ENCODE data around the gene UQCR10. TPM values are rescaled to one million over a fixed set of nuclear protein-coding genes. Genes with fewer than 3 reads are reported as not detected.

UQCR10 gene
- total RNA-seq, 2 experiments from 2014 or later = 88.2 to 96.3 TPM

DNA sequence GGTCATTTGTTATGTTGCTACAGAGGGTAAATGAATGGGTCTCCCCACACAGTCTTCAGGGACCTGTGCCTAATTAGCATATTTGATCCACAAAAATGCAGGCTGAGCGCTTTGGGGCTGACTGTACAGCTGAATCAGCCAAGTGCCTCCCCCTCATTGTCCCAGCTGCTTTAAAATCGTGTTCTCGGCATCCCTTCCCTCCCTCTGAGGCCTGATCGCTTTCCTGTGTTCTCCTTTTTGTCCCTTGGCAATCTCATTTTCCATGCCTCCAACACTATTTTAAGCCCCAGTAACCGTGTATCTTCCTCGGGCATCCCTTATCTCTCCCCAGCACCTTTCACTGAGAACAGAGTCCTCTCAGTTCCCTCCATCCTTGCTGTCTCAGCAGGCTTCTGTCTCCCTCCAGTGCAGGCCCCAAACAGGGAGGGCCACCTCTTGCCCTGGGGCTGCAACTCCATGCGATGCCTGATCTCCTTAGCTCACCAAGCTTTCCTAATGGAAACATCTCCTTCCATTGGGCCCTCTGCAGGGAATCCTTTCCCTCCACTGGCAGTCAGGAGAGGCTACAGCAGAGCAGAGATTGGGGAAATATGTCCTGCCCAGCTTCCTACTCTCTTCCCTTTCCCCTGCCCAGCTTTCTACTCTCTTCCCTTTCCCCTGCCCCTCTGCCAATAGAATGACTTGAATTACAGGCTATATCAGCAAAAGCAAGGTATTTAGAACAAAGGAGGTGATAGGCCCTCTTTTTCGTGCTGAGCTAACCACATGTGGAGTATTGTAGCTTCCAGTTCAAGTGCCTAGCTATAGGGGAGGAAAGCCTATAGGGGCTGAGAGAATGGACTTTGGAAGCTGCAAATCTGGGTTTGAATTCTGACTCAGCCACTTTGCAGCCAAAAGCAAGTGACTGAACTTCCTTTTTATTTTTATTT lies 13.8 kb downstream of the UQCR10 start:
- CTCF ChIA-PET = interaction anchor here (0.5 to 1.7 kb wide), 2 partner anchors 15 to 30 kb away, joined by 3 to 4 read pairs; no protein-coding TSS in a partner anchor
- H3K9me3 Mint-ChIP-seq = no peaks in the 10 kb centered on the region

DNA sequence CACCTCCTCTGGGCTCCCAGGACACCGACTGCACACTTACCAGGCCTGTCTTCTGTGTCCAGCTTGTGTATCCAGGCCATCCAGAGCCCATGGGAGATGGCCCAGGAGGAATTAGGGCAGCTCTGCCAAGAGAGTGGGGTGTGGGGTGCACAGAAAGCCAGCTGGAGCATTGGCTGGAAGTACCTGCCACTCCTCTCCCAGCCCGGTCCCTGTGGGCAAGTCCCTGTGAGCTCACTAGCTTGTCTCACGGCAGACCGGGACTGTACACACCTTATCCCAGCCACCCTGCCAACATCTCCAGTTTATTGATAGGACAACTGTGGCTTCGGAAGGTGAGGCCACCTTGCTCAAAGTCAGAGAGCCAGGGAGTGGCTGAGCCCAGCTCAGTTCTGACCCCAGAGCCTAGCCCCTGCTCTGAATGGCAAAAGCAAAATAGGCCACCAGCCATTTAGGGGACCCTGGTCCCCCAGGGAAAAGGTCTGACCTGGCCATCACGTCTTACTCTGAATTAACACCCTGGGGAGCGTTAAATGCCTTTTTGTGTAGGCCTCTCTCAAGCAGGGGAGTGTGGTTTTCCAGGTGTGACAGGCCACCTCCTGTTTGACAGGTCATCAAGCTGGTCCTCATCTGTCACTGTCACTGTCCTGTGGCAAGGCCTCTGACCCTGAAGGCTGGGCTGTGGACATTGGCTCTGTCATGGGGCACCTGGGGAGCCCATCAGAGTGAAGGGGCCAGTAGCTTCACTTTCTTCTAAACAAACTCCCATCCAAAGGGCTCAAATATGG lies 15.1 kb downstream of the UQCR10 start:
- Mint-ChIP-seq H3K36me3 (ENCODE audit: low read depth) (peaks cover 2% of the 10 kb centered on the region), H3K4me1 (no peaks in the 10 kb centered on the region), H3K27ac (no peak overlapping the region), H3K4me3 (no peak overlapping the region), H3K27me3 (no peaks in the 10 kb centered on the region), H3K9me3 (no peaks in the 10 kb centered on the region)
- CTCF ChIA-PET = interaction anchor here (0.5 to 1.7 kb wide), 2 partner anchors 14 to 31 kb away, joined by 3 to 4 read pairs; no protein-coding TSS in a partner anchor
- POLR2A ChIA-PET = no interaction called here
- DNase-seq = no peak

More for the DNA sequence above, 13.8 kb downstream of the UQCR10 start:
- Mint-ChIP-seq H3K27me3 (no peaks in the 10 kb centered on the region), H3K4me1 (no peaks in the 10 kb centered on the region), H3K27ac (no peak overlapping the region), H3K4me3 (no peak overlapping the region), H3K36me3 (ENCODE audit: low read depth) (no peaks in the 10 kb centered on the region)
- DNase-seq = no peak
- POLR2A ChIA-PET = interaction anchor here (0.6 kb wide), 1 partner anchor 158 kb away, joined by 3 read pairs; no protein-coding TSS in a partner anchor

DNA sequence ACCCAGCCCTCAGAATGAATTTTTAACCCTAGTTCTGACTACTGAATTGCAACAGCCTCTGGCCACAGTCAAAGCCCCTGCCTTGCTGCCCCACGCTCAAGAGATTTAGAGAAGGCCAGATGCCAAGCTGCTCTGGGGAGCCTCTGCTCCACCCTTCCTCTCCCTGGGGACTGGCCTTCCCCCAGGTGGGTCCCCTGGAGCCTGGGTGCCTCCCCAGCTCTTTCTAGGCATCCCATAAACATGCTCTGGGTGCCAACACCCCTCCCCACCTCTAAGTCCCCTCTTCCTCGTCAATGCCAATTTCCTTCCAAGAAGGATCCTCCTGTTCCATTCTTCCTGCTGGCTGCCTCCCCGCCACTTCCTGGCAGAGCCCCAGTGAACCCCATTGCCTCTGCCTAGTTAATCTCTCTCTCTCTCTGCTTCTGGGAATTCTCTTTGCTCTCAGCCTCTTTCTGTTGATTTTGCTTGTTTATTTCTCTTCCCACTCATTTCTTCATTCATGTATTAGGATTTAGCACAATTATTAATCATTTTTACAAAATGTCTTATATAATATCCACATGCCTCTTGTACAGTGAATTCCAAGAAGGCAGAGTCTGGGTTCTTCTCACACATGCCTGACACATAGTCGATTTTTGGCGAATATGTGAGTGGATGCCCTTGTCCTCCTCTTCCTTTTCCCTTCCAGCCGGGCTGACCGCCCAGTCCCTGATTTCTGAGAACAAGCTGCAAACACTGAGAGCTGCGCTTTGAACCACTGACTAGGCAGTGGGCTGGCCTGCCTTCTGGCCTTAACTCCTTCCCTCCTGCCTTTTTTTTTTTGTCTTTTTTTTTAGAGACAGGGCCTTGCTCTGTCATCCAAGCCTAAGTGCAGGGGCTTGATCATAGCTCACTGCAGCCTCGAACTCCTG lies 17.5 kb downstream of the UQCR10 start:
- Mint-ChIP-seq H3K4me3 (no peak overlapping the region), H3K27me3 (no peaks in the 10 kb centered on the region), H3K36me3 (ENCODE audit: low read depth) (peaks cover 9% of the 10 kb centered on the region), H3K27ac (no peak overlapping the region), H3K9me3 (no peaks in the 10 kb centered on the region), H3K4me1 (no peaks in the 10 kb centered on the region)
- no peak for DNase-seq
- POLR2A ChIA-PET = no interaction called here
- CTCF ChIA-PET = interaction anchor here (0.6 to 0.7 kb wide), 2 partner anchors 28 to 203 kb away, joined by 3 to 4 read pairs; no protein-coding TSS in a partner anchor

DNA sequence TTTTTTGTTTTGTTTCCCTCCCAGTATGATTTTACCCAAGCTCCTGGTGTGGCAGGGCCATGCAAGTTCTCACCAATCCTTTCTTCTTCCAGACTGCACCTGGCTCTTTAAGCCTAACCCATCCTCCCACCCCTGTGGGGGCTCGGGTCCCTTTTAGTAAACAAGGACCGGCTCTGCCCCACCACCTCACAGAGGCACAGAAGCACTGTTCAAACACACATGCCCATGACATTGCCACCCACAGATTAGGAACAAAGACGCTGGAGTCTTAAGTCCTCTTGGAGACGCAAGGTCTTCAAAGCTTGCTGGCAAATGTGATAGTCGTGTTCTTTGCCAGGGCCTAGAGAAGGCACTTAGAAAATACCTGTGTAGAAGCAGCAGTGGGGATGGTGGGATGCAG lies 18.9 kb downstream of the UQCR10 start:
- POLR2A ChIA-PET = no interaction called here
- H3K9me3 Mint-ChIP-seq = no peaks in the 10 kb centered on the region
- no peaks in the 10 kb centered on the region for H3K27me3 Mint-ChIP-seq
- DNase-seq = no peak
- H3K4me3 Mint-ChIP-seq = no peak overlapping the region
- H3K36me3 Mint-ChIP-seq (ENCODE audit: low read depth) = peaks cover 14% of the 10 kb centered on the region
- H3K27ac Mint-ChIP-seq = no peak overlapping the region
- CTCF ChIA-PET = interaction anchor here (0.6 to 1.1 kb wide), 3 partner anchors 10 to 16 kb away, joined by 3 to 4 read pairs (median 3); no protein-coding TSS in a partner anchor
- no peaks in the 10 kb centered on the region for H3K4me1 Mint-ChIP-seq

DNA sequence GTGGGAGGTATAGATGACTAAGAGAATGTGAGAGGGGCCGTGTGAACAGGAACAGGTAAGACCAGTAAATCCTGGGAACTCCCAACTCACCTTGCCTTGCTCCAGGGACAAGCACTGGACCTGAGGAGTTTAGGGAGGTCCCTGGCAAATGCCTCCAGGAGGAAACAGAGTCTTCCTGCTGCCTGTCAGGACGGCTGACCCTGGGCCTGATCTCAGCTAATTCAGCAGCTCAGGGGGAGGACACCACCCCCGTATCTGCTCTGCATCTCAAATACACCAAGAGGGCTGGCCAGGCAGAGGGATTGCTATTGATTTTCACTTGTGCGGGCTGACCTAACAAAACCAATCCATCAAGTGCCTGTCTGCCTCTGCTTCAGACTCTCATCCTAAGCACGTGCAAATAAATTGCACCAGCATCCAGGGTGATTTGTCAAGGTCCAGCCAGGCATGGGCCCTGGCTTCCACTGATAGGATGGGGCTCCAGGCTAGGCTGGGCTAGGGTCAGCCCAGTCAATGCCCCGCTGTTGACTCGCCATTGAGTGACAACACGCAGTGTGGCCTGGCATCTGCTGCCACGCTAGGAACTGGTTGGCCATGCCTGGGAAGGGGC lies 20.3 kb downstream of the UQCR10 start:
- no peak for DNase-seq
- no peak overlapping the region for H3K4me3 Mint-ChIP-seq
- H3K4me1 Mint-ChIP-seq = no peaks in the 10 kb centered on the region
- H3K27me3 Mint-ChIP-seq = no peaks in the 10 kb centered on the region
- H3K36me3 Mint-ChIP-seq (ENCODE audit: low read depth) = peaks cover 14% of the 10 kb centered on the region
- H3K9me3 Mint-ChIP-seq = no peaks in the 10 kb centered on the region
- CTCF ChIA-PET = interaction anchor here (0.6 kb wide), 1 partner anchor 162 kb away, joined by 4 read pairs; no protein-coding TSS in a partner anchor
- no peak overlapping the region for H3K27ac Mint-ChIP-seq
- POLR2A ChIA-PET = no interaction called here

DNA sequence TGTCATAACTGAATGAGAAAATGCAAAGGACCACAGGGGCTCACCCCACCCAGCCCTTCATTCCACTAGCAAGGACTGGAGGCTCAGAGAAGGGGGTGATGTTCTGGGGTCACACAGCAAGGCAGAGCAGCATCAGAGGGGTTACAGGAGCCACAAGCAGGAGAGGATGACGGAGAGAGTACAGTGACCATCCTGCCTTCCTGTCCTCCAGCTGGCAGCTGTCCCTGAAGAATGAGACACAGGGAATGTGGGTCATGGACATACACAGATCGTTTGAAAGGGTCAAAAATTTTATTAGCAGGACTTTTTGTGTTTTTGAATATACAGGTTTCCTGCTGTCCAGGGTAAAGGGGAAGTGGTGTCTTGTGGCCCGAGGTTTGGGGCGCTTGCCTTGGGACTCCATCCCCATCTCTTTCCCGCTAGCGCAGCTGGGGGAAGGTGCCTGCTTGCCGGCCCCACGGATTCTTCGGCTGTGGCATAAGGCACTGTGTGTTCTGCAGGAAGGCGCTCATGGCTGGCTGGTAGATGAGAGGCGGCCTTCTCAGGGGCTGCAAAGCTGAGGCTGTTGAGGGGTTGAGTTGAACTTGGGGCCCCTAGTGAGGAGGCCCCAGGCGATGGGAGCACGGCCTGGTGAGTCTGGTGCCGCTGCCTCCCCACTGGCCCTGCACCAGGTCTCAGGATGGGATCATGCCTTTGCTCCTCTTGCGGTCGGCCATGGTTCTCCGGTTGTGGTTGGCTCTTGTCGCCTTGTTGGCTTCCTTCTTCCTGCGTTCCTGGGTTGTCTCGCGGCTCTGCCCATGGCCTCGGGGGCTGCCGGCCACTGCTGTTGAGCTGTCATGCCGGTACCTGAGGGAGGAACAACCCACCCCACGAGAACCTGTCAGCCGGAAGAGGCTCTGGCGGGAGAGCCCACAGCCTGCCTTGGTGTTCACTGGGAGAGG lies 21.4 kb downstream of the UQCR10 start:
- H3K27me3 Mint-ChIP-seq = no peaks in the 10 kb centered on the region
- no peaks in the 10 kb centered on the region for H3K9me3 Mint-ChIP-seq
- H3K4me3 Mint-ChIP-seq = no peak overlapping the region
- CTCF ChIA-PET = no interaction called here
- no peak overlapping the region for H3K27ac Mint-ChIP-seq
- H3K36me3 Mint-ChIP-seq (ENCODE audit: low read depth) = peaks cover 21% of the 10 kb centered on the region
- POLR2A ChIA-PET = no interaction called here
- DNase-seq = no peak
- H3K4me1 Mint-ChIP-seq = no peaks in the 10 kb centered on the region

DNA sequence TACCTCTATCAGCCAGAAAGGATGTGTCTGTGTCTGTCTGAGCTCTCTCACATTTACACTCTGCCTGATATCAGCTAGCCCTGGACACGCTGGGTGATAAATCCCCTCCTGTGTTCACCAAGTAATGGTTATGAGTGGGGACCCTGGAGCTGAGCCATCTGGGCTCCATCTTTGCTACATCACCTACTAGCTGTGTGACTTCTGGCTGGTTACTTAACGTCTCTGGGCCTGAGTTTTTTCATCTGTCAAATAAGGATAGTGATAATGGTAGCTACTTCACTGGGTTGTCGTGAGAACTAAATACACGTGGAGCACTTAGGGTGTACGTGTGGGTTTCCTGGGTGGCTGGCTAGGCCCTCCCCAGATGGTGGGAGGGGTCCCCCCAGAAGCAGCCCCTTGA lies 22.9 kb downstream of the UQCR10 start:
- H3K36me3 Mint-ChIP-seq (ENCODE audit: low read depth) = peaks cover 21% of the 10 kb centered on the region
- H3K27me3 Mint-ChIP-seq = no peaks in the 10 kb centered on the region
- CTCF ChIA-PET = interaction anchor here (1.0 kb wide), 1 partner anchor 16 kb away, joined by 3 read pairs; no protein-coding TSS in a partner anchor
- no peak for DNase-seq
- H3K4me3 Mint-ChIP-seq = no peak overlapping the region
- no peaks in the 10 kb centered on the region for H3K4me1 Mint-ChIP-seq
- POLR2A ChIA-PET = no interaction called here
- H3K27ac Mint-ChIP-seq = peak overlapping the region; percentile 59
- no peaks in the 10 kb centered on the region for H3K9me3 Mint-ChIP-seq

DNA sequence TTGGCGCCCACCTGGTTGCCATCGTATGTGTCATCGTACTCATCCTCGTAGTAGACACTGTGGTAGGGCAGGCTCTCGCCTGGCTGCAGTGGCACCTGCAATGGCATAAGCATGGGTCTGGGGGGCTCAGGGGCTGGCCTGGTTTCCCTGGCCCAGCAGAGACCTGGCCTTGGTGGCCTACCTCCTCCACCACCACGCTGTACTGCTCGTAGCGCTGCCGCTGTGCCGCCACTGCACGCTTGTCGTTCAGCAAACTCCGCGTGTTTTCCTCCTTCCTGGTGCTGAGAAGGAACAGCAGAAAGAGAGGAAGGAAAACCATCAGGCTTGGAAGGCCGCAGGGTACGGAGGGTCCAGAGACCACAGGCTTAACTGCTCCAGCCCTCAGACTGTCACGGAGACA lies 26.2 kb downstream of the UQCR10 start:
- Mint-ChIP-seq H3K36me3 (ENCODE audit: low read depth) (peaks cover 20% of the 10 kb centered on the region), H3K9me3 (no peaks in the 10 kb centered on the region), H3K27me3 (no peaks in the 10 kb centered on the region), H3K4me3 (no peak overlapping the region), H3K4me1 (peaks cover 10% of the 10 kb centered on the region), H3K27ac (no peak overlapping the region)
- ChIA-PET CTCF (interaction anchor here (0.6 kb wide), 1 partner anchor 462 kb away, joined by 3 read pairs; no protein-coding TSS in a partner anchor), POLR2A (no interaction called here)
- no peak for DNase-seq

DNA sequence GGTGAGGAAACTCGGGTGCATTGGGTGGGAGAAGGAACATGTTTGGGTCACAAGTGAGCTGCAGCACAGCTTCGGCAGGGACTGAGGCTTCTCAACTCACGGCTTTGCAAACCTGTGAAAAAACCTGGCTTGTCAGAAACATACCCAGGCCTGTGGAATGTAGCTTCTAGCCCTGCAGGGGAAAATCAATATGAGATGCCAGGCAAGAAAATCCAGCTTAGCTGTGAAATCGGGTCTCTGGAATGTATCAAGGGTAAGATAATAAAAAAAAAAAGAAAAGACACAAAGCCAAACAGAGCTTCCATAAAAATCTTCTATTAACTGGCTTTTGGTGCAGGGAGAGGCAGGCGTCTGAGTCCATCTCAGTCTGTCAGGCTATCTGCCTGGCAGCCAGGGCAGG lies 28.5 kb downstream of the UQCR10 start:
- H3K4me3 Mint-ChIP-seq = no peak overlapping the region
- peaks cover 23% of the 10 kb centered on the region for H3K36me3 Mint-ChIP-seq (ENCODE audit: low read depth)
- no peaks in the 10 kb centered on the region for H3K27me3 Mint-ChIP-seq
- POLR2A ChIA-PET = interaction anchor here (0.6 kb wide), 1 partner anchor 186 kb away, joined by 5 read pairs; no protein-coding TSS in a partner anchor
- DNase-seq = no peak
- CTCF ChIA-PET = interaction anchor here (0.7 to 1.3 kb wide), 5 partner anchors 10 to 226 kb away, joined by 3 to 7 read pairs (median 3); no protein-coding TSS in a partner anchor
- H3K27ac Mint-ChIP-seq = no peak overlapping the region
- H3K4me1 Mint-ChIP-seq = peaks cover 15% of the 10 kb centered on the region
- H3K9me3 Mint-ChIP-seq = no peaks in the 10 kb centered on the region

DNA sequence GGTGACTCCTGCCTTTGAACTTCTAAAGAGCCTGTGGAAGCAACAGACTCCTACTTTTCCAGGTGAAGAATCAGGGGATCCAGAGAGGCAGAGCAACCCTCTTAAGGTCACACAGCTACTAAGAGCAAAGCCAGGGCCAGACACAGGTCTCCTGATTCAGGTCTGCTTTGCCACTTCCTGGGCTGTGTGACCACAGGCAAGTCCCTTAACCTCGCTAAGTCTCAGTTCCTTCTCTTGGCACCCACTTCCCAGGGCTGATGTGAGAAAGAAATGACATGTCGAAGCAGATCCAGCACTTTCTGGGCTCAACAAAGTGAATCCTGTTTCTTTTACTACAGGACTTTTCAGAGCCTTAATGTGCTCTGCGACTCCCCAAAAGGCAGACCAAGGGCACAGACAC lies 30.2 kb downstream of the UQCR10 start:
- Mint-ChIP-seq H3K4me3 (no peak overlapping the region), H3K4me1 (peaks cover 15% of the 10 kb centered on the region), H3K27me3 (no peaks in the 10 kb centered on the region), H3K9me3 (no peaks in the 10 kb centered on the region), H3K36me3 (ENCODE audit: low read depth) (peaks cover 32% of the 10 kb centered on the region), H3K27ac (peak overlapping the region; percentile 25)
- no peak for DNase-seq
- POLR2A ChIA-PET = interaction anchor here (0.7 kb wide), 1 partner anchor 142 kb away, joined by 3 read pairs; no protein-coding TSS in a partner anchor
- CTCF ChIA-PET = interaction anchor here (0.8 kb wide), 1 partner anchor 11 kb away, joined by 6 read pairs; no protein-coding TSS in a partner anchor

DNA sequence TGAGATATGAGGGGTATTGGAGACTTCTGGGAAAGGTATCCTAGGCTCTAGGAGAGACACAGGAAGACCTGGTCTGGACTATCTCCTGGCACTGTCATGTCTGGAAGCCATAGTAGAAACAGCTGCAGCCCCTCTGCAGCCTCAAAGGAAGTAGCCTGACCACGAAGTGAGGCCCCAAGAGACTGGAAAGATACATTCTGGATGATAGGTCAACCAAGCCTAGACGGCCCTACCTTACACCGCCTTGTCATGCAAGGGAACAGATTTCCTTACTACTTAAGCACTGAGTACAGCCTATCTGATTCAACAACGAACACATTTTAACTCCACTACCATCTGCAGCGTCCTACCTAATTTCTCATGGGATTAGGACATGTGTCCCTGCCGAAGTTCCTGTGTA lies 31.1 kb downstream of the UQCR10 start:
- Mint-ChIP-seq H3K36me3 (ENCODE audit: low read depth) (peaks cover 26% of the 10 kb centered on the region), H3K27me3 (no peaks in the 10 kb centered on the region), H3K27ac (peak overlapping the region; percentile 32), H3K4me3 (no peak overlapping the region), H3K9me3 (no peaks in the 10 kb centered on the region), H3K4me1 (peaks cover 15% of the 10 kb centered on the region)
- POLR2A ChIA-PET = no interaction called here
- CTCF ChIA-PET = no interaction called here
- no peak for DNase-seq
